Activated effector memory CD4-positive, alpha-beta T cell treated with anti-CD3 and anti-CD28 coated beads, Interleukin-2, amount 50 U/mL, for 16 hours (primary cell): ENCODE measurements around the gene RNASE8.
"Not testable (repeated sequence)": the region's sequence is repeated elsewhere in the genome, so short reads cannot be mapped to it uniquely, and the experiment has no call there.

ENCODE experiments used
- DNase-seq: peaks from one replicate; pipeline ENCODE4 v3.0.0-alpha.2; 2020

The RNASE8 gene, protein sequence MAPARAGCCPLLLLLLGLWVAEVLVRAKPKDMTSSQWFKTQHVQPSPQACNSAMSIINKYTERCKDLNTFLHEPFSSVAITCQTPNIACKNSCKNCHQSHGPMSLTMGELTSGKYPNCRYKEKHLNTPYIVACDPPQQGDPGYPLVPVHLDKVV

DNA sequence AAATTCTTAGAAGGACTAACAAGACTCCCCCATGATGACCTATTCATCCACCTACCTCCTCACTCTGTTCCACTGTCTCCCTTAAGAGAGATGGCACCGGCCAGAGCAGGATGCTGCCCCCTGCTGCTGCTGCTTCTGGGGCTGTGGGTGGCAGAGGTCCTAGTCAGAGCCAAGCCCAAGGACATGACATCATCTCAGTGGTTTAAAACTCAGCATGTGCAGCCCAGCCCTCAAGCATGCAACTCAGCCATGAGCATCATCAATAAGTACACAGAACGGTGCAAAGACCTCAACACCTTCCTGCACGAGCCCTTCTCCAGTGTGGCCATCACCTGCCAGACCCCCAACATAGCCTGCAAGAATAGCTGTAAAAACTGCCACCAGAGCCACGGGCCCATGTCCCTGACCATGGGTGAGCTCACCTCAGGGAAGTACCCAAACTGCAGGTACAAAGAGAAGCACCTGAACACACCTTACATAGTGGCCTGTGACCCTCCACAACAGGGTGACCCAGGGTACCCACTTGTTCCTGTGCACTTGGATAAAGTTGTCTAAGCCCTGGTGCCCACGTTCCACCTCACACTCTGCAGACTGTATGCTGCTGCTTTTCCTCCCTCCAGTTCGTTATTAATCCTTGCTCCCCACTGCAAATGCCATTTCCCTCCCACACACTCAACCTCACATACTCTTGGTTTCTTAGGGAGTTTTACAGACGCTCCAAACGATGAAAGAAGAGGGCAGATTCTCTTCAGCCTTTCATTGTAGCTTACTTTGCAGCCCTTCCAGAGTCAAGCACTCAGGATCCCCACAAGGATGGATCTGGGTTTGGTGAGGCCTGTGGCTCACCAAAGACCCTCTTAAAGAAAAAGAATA is at the start of gene RNASE8:
TSS of gene RNASE8 (plus strand) at position 20 of the 873 bp plus-strand sequence. CDS start at position 91, 71 bp downstream.
- DNase-seq = no peak

DNA sequence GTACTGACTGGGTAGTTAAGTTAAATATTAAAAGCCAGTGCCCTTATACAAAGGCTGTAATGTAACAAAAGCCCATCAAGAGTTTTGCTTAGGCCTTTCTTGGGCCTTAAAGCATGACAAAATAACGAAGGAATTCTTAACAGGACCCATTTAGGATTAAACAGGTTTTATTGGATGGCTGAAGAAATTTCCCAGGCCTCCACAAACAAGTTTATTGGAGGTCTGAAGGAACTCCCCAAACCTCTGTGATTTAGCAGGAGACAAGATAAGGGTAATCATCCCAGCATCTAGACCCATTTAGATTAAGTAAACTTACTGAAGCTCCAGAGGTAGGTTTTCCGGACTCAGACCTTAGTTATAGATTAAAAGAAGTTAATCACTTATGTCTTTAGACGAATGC is 47.9 kb upstream of the RNASE8 start:
- not testable (repeated sequence) for DNase-seq

DNA sequence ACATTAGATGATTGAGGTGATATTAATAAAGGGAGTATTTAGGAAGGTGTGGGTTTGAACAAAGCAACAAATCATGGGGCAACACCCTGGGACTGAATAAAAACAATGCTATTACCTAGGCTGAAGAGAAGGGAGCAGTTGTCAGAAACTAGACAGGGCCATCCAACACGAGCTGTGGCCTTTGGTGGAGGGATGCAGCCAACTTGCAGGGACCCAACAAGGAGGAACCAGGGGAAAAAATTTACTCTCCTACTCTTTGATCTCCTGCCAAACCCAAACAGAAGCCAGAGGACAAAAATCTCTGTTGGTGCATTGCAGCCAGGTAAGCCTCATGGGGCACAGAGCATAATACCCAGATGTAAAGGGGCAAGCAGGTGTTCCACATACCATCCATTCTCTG is 46.5 kb upstream of the RNASE8 start:
- no peak for DNase-seq

DNA sequence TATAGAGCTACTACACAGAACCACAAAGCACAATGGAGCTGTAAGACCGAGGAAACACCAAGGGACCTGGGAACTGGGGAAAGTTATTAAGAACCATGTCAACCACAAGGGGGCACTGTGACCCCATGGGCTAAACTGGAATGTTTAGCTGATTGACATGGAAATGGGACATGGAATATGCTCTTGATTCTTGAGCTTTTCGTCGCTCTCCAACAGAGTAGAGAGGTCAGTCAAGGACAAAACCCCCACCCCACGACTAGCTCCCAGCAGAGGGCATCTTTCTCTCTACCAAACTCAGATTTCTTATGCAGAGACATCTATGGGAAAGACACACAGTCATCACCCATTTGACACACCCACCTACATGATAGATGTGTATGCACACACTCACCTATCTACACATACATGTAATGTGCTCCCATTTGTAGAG is 42.8 kb upstream of the RNASE8 start:
- DNase-seq = peak; percentile 92

DNA sequence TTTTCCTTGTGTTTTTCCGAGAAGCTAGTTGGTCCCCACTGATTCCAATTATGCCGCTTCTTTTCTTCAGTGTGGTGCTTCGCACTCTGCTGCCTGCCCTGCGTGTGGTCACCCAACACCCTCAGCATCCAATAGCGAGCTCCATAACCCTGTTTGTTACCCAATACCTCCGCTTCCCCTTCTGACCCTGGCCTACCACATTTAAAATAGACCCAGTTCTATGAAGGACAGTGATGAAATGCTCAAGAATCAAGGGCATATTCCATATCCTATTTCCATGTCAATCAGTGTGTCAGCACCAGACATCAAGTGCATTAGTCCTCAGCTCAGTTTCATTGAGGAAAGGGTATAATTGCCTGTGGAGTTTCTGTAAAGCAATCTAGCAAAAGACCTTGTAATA is 42.3 kb upstream of the RNASE8 start:
- DNase-seq = no peak

DNA sequence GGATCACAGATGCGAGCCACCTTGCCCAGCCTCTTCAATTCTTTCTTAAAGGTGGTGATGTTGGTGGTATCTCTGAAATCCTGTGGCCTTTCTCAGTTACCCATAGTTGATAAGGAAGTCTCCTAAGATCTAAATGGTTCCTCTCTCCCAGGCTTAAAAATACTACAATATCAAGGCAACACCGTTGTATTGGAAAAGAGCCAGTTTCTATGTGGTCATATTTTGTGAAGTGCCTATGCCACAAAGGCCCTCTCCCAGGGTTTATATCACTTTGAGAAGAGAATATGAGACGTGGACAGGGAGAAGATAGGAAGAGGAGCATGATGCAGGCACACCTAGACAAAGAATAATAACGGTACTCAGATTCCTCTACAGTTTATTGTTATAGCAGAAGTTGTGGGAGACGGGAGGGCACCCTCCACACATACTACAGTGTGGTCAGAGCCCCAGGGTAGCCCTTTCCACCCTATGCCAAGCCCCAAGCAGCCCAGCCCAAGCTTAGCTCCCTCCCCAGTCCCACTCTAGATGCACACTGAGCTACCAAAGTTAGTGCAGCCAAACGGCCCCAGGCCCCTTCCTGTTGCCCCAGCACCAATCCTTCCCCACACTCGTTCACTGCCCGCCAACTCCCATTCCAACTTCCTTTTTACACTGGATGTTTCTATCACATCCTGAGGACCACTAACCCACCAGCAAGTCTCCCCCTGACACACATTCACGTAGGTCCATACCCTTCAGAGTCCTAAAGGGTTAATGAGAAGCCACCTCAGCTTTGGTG is 41.0 kb upstream of the RNASE8 start:
- no peak for DNase-seq

DNA sequence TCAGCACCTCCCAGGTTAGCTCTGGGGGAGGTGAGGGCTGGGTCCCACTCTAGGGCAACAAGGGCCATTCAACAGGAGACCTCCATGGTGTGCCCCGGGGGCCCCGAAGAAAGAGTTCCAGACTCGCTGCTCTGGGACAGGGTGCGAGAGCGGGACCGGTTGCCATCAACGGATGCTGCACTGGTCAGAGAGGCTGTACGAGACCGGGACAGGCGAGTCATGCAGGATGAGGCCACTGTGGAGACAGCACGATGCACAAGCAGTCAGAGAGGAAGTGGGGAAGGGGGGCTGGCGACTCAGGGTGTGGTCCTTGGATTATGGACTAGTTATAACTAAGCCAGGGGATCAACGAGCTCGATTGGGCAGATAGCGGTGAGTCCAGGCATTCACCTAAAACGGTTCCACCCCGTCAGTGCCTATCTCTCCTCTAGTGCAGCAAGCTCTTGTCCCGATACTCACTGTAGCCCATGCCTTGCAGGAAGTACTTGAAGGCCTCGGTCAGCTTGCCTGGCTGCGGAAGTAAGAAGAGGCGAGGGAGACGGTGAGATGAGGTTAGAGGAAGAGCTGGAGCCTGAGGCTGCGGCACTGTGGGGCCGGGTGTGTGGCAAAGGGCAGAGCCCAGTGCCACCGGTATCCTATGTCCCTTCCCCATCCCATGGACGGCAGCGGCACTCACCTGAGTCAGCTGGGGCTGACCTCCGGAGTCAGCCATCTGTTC is 39.9 kb upstream of the RNASE8 start:
- DNase-seq = no peak

DNA sequence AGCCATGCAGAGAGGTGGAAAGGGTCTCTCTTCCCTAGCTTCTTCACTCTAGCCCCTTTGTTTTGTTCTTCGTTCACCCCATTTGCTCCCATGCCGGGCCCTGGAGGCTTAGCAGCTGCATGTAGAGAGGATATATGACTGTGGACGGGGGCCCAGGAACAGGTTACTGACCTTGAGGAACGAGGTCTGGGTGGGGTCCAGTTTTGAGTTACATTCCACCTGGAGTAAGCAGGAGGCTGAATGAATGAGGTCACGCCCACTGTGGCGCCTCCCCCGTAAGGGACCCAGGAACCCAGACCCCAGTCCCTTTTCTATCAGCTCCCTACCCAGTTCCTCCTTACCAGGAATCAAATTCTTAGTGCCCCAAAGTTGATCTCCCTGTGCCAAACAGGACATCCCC is 39.3 kb upstream of the RNASE8 start:
- DNase-seq = no peak

DNA sequence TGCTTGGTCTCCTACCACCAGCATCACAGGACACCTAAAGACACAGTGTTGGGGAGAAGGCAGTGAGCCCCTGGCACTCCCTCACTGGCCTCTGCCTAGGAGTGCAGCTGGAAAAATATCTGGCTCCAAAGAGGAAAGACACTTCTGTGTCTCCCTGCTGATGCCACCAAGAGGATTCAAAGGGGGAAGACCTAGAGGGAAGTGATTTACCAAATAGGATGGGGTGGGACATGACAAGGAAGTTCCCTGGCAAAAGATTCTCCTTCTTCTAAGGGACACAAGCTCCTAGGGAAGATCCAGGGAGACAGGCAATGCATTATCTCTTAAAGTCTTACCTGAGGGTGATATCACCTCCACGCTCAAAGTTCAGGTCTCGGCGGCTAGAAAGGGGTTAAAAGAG is 38.8 kb upstream of the RNASE8 start:
- no peak for DNase-seq

DNA sequence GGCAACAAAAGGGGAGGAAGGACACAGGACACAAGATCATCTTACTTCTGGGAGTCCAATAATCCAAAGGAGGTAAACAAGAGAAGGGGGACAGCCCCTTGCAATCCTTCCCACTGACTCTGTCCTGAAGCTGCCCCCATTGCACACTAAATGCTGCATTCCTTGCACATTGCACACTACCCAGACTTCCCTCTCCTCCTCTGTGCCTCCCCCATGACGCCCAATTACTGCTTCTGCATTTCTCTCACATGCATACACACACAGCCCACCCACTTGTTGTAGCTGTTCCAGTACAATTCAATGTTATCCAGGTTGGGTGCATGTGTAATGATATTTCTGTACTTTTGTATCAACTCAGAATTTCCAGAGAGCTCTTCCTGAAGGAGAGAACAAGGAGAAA is 38.3 kb upstream of the RNASE8 start:
- no peak for DNase-seq

DNA sequence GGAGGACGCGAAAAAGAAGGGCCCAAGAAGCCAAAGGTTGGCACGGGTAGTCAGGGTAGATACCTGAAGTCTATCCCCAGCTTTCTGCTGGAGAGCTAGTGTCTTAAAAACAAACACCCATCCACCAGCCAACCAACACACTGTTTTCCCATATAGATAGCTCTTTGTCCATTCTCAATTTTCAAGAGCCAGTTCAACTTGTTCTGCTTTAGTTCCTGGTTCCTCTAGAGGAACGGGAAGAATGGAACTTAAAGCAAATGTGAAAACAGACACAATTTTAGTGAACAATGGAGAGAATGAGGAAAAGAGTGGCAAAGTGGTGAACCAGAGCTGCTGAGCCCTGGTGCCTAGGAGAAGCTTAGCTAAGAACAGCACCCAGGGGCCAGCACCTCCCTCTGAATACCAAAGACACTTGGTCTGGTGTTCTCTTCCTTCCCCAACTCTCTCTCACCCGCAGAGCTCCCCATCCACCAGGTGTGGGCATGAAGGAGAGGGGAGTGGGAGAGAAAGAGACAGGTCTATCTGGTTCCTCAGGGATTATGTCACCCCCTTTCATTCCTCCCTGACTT is 36.6 kb upstream of the RNASE8 start:
- no peak for DNase-seq

DNA sequence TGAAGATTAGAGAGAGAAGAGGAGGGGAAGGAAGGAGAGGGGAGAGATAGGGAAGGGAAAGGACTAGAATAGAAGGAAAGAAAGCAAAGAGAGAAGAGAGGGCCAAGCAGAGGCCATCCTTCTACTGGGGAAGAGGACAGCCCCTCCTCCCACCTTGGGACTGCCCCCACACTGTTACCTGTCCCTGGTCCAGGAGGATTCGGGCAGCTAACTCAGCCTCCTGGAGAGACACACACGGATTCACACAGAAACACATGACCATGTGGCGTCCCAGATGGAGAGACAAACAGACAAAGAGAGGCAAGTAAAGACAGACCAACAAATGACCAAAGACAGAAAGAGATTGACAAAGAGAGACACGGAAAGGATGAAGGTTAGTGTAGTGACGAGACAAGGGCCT is 34.9 kb upstream of the RNASE8 start:
- DNase-seq = no peak

DNA sequence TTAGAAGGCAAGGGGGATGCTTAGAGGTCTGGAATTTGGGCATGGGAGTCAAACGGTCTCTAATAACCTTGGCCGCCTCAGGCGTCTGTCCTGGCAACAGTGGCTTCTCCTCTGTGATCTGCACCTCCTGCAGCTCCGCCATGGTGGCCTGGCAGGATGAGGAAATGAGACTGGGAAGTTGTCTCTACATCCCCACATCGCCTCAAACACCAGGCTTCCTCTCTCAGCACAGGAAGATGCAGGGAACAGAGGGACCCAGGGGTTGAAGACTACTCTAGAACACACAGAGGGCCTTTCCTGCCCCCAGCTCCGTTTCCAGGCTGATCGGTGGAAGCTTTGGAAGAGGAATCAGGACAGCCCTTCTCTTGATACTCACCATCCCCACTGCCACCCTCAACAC is 34.4 kb upstream of the RNASE8 start:
- DNase-seq = no peak

DNA sequence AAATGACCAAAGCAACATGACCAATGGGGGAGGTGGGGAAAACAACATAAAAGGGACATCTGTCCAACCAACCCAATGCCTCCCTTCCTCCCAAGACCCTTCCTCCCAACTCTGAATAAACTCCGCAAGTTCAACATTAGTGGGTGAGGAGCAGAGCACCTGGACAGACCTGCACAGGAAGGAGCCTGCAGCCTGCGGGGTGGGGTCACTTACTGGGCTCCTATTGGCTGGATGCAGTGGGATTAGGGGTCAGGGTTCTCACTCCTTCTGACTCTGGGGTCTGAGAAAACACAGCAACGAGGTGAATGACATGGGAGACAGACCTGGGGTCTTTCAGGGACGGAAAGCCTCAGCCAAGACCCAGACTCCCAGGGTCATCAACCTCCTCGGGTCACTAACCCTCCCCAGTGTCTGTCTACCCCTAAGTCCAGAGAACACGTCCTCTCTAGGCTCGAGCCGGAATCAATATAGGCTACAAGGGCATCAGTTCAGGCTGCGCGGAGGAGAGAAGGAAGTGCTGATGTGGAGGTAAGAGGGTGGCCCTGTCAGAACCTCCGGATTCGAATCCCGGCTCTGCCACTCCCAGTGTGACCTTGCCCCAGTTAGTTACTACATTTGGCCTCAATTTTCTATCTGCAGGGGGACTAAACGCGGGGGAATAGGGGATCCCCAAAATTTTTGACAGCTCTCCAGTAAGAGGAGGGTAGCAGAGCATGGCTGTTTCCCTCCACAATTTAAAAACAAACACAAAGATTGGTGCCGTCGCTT is 33.6 kb upstream of the RNASE8 start:
- DNase-seq = no peak

DNA sequence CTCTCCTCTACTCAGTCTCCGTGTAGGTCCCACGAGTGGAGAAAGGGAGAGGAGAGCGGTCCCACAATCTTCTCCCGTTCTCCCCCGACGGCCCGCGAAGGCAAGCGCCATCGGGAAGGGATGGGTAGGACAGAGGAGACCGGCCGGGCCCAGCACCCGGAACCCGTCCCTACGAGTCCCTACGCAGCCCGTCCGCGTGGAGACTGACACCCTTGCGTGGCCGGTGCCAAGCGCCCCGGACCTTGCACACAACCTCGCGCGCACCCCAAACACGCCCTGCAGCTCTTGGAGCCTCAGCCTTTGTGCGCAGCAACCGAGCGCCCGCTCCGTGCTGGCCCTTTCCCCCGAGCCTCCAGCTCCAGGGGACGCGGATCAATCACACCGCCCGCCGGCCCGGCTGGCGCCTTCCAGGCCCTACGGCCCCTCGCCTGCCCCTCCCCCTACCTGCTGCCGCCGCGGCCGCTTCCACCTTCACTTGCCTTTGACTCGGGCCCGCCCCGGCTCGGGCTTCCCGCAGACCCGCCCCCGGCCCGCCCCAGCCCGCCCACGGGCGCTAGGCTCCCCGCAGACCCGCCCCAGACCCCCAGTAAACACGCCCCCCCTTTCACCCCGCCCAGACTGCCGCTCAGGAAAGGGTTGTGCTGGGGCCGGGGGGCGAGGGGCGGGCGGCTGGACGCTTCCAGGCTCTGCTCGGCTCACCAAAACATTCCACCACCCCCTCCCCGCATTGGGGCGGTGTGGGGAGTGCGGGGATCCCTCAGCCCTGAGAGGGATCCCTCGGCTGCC is 32.8 kb upstream of the RNASE8 start, which contains the start of gene NDRG2:
TSS of gene NDRG2 (minus strand) at position 477 of the 786 bp plus-strand sequence. CDS start 1,746 bp downstream, outside the sequence.
- peak; percentile 90 for DNase-seq

DNA sequence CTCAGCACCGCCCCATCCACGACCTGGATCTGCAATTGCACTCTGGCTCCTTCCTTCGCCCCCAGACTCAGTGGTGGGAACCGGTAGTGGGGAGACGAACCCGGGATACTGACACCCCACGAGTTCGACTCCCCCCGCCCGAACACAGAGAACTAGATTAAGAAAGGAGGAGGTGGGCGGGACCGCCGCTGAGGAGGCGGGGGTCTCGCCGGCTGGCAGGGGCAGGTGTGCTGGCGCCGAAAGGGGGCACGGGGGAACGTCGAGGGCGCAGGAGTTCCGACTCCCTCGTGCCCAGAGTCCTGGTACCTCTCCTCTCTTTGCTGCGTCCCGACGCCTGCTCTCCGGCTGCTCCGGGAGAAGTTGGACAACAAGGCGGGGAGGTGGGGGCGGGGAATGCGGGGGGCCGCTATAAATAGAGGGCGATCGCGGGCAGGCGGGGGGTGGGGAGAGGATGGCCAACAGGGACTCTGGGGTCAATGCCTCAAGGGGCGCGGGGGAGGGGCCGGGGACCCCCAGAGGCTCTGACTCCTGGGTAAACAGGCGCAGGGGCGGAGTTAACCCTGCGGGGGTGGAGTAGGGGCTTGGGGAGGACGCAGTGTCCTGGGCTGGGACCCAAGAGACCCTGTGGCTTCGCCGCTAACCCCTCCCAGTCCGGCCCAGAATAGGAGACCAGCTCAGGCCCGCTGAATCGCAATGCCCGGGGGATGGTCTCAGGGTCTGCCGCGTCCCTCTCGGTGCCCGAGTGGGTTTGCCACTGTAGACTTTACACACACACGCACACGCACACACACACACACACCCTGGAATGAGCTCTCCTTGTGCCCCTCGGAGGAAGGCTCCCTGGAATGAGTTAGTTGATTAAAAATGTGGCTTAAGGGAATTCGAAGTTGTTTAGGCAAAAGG is 32.0 kb upstream of the RNASE8 start:
- no peak for DNase-seq

DNA sequence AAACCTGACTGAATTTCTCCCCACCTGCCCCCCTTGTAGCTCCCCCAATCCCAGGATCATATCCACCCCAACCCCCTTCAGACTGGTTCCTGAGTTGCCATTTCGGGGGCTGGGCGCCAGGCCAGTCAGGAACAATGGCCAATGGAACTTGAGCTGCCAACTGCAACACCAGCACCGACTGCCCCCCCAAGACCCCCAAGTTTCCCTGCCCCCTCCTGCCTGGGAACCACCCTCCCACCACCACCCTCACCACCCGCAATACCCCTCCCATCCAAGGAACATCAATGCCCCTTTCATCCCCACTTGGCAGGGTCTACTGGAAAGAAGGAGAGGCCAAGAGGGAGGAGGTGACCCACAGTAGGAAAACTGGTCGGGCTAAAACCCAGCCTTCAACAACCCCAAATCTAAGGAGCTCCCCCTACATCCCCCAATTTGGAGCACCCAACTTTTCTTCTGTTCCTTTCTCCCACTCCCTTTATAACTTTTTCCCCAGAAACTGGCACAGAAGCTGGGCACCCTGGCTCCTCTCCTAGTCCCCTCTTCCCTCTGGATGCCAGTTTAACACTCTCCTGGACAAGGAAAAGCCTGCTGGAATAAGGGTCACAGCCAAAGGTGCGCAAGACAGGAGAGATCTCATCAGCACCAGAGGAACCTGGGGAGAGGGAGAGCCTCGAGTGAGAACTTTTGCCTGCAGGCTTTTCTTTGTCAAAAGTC is 31.2 kb upstream of the RNASE8 start:
- no peak for DNase-seq

DNA sequence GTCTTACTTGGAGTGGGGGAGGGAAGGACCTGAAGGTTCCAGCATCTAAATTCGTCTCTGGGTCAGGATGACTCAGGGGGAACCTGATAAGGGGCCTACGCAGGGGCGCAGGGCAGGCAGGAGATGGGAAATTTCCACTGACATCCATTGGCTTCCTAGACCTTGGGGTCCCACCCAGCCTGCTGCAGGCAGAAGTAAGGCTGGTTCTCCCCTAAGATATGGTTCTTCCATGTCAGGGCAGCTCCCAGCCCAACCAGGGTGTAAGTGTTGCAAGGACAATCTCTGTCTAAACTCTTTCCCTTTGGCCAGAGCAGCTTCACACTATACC is 30.7 kb upstream of the RNASE8 start:
- no peak for DNase-seq

DNA sequence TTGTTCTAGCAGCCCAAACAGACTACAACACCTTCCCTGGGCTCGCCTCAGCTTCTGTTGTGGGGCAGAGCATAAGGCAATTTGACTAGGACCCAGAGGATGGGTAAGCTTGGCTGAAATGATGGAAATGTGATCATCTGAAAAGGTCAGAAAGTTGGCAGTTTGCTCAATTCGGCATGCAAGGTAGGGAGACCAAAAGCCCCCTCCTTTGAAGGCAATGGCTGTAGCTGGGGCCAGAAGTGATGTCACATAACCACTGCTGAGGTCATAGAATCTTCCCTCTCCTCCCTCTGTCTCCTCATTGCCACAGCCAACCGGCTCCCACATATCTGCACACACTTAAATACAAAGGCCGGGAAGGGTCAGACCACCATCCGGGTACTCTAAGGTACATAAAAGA is 27.7 kb upstream of the RNASE8 start, which contains the start of gene TPPP2:
TSS of gene TPPP2 (plus strand) at position 301 of the 400 bp plus-strand sequence. CDS start 365 bp downstream, outside the sequence.
- no peak for DNase-seq
